GF-D8 (cell line): Measurements from ENCODE around the gene RNF208.
"Not testable (repeated sequence)": the region's sequence is repeated elsewhere in the genome, so short reads cannot be mapped to it uniquely, and the experiment has no call there.

Experiments used
- DNase-seq: peaks from one replicate; lab custom pipeline; 2025; lab: John Stamatoyannopoulos, UW

RNF208 gene

DNA sequence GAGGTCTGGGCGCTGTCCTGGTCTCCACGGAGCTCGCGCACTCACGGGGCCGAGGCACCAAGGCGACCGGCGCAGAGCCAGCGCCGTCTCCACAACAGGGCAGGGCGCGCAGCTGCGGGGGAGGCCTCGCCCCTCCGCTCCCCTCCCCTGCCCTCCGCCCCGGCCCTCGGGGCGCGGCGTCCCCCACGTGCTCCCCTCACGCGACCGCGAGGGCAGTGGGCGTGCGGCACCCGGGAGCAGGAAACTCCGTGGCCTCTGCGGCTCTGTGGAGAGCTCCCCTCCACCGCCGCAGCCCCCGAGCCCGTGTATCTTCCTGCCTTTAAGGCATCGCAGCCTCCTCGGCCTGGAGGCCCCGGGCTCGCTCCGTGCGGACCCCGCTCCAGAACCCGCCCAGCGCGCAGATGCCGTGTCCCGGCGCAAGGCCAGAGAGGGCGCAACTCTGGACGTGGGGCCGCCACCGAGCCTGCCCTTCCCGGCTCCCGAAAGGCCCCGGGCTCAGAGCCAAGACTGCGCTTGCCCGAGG lies 18.3 kb upstream of the RNF208 start:
- DNase-seq = peak; percentile 58

DNA sequence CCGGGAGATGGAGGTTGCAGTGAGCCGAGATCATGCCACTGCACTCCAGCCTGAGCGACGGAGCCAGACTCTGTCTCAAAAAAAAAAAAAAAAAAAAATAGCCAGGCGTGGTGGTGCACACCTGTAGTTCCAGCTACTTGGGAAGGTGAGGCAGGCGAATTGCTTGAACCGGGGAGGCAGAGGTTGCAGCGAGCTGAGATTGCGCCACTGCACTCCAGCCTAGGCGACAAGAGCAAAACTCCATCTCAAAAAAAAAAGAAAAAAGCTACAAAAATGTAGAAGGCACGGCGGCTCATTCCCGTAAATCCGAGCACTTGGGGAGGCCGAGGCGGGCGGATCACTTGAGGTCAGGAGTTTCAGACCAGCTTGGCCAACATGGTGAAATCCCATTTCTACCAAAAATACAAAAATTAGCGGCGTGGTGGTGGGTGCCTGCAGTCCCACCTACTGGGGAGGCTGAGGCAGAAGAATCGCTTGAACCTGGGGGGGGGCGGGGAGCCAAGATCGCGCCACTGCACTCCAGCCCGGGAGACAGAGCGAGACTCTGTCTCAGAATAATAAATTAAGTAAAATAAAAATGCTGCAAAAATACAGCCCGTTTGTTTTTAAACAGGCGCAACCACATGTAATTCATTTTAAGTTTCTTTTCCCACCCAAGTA lies 17.6 kb upstream of the RNF208 start:
- not testable (repeated sequence) for DNase-seq

DNA sequence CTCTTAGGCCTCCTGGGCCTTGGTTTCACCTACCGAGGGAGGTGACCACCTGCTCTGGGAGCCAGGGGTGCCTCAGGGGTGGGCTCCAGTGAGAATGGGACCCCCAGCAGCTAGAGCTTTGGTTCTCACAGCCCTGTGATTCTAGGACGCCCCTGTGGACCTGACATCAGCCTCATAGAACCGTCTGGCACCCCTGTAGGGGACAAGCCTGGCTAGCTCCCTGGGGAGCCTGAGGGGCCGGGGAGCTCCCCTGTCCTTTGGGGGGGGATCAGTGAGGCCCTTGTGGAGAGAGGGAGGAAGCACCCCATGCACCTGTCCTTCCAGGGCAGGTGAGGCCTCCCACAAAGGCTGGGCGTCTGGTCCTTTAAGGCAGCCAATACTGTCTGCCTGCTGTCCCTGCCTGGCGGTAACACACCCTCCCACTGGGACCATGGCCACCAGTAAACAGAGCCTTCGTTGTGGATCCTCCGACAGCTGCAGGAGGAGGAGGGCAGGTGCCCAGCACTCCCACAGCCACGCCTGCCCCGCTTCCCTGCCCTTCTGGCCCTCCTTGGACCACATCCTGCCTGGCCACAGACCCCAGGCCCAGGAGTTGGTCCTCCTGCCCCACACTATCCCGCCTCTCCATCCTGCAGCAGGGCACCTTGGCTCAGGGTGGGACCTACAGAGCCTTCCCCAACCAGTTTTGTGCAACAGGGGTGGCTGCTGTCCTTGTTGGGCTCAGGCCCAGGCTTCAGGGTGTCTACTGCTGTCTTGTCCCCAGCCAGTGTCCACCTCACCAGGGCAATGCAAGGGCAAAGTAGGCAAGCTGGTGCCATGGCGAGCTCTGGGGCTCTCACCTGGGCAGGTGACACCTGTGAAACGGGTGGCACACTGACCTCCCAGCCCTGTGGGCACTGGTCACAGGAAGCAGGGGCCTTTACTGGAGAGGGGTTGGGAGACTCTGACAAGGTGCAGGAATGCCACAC lies 16.0 kb upstream of the RNF208 start:
- no peak for DNase-seq

DNA sequence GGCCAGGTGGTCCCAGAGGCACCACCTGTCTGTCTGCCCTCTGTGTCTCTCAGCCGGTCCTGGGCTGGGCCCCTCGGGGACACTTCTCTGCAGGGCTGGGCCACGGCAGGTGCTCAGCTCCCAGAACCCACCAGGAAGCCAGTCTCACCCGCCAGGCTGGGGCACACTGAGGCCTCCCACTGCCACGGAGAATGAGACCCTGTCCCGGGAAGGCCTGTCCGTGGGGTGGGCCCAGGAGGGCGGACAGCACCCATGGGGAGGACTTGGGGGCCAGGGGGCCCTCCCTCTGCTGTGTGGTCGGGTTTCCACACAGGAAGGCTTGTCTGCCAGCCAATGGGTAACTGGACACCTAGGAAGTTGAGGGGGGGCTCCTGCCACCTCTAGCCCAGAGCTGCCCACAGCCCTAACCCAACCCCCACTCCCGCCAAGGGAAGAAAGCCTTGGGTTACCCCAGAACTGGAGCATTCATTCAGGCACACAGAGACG lies 14.9 kb upstream of the RNF208 start:
- peak; percentile 67 for DNase-seq

DNA sequence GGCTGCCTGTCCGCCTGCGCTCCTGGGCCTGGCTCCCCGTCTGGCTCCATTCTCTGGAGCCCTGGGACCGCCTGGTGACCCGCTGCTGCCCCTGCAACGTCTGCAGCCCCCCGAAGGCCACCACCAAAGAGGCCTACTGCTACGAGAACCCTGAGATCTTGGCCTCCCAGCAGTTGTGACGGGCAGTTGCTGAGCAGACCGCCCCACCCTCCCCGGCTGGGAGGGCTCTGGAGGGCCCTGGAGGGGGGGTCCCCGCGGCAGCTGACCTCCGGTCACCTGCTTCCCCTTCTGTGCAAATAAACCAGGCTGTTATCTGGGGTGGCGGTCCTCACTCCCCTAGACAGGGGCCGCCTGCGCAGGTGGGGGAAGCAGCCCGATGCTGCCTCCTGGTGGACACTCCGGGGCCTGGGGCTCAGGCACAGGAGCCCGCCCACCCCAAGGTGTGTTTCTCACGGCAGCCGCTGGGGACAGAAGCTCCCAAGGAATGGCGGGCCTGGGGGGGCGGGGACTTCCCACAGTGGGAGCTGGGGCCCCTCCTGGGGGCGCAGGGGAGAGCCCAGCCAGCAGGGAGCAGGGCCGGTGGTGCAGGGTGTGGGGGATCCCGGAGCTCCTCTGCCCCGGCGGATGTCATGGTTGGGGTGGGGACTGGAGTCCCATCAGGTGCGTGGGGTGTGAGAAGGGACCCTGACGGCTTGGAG lies 14.3 kb upstream of the RNF208 start:
- peak; percentile 35 for DNase-seq

DNA sequence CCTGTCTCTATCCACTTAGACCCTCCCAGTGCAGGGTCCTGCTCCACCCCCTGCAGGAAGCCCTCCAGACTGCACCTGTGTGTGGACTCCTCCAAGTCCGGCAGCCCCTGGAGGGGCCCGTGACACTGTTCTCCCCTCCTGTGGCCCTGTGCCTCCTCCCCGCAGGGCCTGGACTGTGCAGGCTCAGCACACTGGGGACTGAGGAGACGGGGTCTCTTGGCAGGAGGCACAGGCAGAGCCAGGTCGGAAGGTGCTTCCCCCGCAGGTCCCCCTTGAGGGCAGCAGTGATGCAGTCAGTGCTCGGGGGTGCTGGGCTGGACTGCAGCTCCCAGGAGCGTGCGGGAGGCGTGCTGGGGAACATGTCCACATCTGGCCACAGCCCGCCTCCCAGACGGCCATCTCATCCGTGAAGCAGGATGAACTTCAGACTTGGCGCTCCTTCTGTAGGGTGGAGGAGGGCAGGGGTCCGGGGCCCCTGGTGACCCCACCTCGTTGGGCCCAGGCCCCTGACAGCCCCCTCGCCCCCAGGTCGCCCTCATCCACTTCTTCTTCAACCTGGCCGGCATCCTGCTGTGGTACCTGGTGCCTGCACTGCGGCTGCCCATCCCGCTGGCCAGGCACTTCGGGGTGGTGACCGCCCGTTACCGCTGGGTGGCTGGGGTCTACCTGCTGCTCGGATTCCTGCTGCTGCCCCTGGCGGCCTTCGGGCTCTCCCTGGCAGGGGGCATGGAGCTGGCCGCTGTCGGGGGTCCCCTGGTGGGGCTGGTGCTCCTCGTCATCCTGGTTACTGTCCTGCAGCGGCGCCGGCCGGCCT lies 13.6 kb upstream of the RNF208 start:
- DNase-seq = no peak

DNA sequence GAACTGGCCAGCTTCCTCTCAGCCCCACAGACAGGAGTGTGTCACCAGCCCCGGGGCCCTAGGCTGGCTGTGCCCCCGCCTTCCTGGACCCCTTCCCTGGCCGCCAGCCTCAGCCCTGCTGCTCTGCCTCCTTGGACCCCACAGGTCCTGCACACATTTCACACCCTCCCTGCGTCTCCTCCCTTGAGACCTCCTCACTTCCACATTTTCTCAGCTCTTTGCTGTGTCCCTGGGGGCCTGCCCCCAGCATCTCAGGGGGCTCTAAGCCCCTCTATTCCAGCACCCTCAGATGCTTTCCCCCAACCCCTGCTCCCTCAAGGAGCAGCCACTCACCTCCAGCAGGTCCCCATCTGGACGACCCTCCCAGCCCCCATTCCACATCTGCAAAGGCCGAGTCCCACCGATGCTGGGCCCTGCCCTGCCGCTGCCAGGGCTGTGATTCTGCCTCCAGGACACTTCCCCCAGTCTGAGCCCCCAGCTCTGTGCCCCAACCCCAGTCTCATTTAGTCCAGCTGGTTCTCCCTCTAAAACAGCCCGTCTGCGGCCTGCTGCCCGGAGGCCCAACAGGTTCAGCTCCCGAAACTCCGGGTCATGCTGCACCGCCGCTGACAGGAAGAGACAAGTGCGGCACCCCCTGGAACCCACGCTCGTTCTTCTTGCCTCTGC lies 12.9 kb upstream of the RNF208 start:
- no peak for DNase-seq

DNA sequence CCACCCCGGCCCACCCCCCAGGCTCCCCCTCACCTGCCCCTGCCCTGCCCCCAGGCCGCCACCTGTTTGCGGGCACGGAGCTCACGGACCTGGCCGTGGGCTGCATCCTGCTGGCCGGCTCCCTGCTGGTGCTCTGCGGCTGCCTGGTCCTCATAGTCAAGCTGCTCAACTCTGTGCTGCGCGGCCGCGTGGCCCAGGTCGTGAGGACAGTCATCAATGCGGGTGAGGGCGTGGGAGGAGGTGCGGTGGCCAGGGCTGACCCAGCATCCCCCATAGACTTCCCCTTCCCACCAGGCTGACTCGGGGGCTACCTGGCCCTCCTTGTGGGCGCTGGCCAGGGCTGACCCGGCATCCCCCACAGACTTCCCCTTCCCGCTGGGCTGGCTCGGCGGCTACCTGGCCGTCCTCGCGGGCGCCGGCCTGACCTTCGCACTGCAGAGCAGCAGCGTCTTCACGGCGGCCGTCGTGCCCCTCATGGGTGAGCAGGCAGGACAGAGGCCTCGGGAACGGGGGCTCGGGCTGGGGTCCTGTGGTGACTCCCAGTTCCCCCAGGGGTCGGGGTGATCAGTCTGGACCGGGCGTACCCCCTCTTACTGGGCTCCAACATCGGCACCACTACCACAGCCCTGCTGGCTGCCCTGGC lies 12.1 kb upstream of the RNF208 start:
- no peak for DNase-seq

DNA sequence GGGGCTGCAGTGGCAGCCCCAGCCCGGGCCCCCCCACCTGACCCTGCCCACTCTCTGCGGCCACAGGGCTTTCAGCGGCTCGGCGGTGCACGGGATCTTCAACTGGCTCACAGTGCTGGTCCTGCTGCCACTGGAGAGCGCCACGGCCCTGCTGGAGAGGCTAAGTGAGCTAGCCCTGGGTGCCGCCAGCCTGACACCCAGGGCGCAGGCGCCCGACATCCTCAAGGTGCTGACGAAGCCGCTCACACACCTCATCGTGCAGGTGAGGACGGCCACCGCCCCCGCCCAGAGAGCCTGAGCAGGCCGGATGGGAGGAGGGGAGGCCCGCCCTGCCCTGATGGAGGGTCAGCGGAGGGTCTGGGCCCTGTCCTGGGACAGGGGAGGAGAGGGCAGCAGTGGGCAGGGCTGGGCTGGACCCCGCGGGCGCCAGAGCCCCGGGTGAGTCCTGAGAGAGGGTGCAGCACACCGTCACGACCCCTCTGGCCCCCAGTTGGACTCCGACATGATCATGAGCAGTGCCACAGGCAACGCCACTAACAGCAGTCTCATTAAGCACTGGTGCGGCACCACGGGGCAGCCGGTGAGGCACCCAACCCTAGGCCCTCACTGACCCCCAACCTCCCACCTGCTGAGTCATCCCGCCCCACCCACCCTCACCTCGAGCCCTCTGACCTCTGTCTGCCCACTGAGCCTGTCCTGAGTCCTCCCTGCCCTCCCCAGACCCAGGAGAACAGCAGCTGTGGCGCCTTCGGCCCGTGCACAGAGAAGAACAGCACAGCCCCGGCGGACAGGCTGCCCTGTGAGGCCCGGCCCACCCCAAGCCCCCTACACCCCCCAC lies 11.3 kb upstream of the RNF208 start:
- DNase-seq = no peak

DNA sequence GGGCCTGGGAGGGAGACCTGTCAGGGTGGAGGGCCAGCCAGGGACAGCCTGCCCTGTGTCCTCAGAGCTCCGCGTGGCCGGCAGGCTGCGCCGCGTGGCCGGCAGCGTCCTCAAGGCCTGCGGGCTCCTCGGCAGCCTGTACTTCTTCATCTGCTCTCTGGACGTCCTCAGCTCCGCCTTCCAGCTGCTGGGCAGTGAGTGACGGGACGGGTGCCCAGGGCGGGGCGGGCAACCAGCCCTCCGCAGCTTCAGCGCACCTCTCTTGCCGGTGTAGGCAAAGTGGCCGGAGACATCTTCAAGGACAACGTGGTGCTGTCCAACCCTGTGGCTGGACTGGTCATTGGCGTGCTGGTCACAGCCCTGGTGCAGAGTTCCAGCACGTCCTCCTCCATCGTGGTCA lies 10.5 kb upstream of the RNF208 start:
- no peak for DNase-seq

DNA sequence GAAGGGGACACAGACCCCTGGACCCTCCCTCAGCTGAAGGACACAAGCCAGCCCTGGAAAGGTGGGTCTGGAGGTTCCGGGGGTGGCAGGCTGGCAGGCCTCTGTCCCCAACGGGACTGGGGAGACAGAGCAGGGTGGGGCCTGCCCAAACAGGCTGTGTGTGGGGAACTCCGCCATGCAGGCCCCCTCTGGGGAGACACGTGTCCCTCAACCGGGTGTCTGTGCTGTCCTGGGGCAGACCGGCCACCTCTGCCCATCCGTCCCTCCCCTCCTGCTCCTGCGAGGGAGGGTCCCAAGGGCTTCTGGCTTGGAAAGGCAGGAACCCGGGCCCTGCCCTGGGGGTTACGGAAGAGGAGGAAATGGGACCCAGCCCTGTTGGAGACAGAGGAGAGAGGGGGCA lies 10.1 kb upstream of the RNF208 start:
- DNase-seq = no peak

DNA sequence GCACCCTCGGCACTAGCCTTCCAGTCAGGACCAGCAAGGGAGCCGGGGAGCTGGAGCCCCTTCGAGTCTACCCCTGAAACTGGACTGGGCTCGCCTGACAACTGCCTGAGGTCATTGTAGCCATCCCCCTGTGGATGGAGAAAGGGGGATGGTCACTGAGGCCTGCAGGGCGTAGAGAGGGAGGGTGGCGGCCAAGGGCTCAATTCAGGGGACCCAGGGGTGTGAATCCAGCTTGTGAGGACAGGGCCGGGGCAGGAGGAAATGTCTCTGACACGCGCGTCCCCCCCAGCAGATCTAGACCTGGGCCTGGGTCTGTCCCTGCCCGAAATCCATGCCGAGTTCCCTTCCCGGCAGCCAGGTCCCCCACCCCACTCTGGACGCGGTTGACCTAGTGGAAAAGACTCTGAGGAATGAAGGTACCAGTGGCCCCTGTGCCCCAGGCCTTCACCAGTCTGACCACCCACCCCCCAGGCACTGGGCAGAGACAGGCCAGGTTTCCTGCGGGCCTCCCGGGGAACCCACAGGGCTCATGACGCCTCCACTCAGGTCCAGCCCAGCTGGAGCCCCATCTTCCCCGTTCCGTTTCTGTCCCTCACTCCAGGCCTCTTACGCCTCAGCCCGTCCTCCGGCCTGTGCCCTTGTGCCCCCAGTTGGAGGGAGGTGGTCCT lies 9.5 kb upstream of the RNF208 start:
- no peak for DNase-seq

DNA sequence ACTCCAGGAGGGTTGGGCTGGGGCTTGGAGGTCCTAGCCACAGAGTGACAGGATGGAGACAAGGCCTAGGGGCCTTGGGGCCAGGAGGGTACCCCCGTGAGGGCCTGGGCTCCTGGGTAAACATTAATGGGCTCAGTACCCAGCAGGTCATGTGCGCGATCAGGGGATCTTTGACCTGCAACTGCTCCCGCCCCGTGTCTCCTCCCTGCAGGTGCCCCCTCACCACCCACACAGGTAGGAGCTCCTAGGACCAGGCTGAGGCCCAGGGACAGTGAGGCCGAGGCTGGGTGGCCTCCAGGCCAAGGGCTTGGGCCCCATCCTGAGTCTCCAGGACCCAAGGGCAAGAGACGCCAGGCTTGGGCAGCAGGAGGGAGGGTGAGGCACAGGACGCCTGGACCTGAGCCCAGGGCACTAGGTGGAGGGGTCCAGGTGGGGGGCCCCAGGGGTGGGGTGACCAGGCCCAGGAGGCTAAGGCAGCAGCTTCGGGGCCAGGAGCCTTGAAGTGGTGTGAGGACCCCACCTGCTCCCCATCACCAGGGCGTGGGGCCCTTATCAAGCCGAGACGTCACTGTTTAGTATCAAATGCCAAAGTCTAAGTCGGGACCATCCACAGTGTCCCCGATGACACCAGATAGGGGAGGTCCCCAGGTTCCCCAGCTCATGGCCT lies 8.8 kb upstream of the RNF208 start, which contains the start of gene SLC34A3:
Gene SLC34A3 (plus strand): TSS at position 197 of the 667 bp plus-strand sequence. CDS start 802 bp downstream, outside the sequence.
- no peak for DNase-seq

DNA sequence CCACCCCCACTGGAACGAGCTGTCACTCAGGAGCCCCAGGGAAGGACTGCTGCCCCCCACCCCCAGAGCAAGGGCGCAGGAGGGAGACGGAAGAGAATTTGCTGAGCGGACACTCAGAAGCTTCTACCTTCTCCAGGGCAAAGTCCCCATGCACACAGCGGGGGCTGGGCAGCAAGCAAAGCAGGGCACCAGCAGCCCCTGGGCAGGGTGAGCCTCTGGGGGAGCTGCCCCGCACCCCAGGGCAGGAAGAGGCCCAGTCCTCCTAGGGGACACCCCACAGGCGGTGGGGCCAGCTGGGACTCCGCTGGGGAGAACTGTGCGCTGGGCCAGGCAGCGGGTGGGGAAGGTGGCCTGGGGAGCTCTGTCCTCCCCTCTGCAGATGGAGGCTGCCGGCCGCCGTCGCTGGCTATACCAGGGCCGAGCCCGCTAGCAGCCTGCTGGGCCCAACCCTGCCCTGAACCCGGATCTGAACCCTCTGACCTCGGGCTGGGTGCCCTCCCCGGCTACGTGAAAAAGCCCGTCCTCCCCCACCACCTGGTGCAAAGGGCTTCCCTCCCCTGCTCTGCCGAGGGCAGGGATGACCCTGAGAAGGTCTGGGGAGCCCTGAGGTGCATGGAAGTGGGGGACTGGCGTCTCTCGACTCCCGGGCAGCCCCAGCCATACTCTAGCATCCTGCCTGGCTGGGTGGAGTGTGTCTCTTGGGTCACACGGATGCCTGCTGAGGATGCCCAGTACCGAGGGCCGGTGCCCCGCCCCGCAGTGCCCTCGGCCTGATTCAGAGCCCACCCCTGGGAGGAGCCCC lies 8.1 kb upstream of the RNF208 start:
- DNase-seq = no peak

DNA sequence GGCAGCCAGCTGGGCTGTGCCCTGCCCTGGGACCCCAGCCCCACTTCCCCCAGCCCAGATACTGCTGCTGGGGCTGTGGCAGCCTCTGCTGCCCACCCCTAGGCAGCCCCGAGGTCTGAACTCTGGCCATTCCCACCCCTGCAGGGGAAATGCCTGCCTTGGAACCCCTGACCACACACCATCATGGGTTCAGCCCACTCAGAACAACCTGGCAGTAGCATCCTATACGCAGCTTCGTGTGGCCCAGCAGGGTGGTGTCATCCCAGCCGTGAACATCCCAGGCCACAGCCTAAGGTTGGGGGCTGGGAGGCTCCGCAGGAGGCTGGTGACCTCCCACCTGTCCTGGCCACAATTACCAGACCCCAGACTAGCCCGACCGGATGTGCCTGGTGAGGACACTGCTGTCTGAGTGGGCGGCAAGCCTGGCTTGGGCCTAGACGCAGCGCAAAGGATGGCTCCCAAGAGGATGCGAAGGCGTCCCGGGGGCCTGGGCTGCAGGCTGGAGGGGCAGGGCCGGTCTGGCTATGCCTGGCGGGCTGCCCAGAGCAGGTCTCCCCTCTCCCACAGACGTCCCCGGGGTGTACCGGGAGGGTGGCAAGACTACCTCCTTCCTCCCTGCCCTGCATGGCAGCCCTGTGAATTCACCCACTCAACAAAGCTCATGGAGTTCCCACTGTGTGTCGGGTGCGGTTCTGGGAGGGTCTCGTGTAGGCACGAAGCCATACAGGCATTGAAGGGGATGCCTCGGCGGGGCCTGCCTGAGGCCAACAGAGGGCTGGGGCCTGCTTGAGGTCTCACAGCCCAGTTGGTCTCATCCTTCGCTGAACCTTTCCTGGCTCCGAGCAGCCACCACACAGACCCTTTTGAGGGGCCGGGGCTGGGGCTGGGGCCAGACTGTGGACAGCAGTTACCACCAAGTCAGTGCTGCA lies 7.2 kb upstream of the RNF208 start:
- DNase-seq = no peak

DNA sequence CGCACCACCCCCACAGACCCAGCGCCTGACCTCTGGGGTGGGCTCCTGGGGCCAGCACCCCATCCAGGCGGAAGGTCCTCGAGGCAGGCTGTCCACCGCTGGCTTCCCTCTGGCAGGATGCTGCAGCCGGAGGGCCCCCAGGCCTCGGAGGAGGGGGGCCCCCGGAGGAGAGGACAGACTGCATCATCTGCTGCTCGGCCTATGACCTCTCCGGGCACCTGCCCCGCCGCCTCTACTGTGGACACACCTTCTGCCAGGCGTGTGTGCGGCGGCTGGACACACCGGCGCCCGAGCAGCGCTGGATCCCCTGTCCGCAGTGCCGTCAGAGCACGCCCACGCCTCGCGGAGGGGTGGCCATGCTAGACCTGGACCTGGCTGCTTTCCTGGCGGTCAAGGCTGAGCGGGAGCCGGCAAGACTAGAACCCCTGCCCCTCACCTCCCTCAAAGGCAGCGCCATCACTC lies 6.5 kb upstream of the RNF208 start:
- no peak for DNase-seq
